Measurements from ENCODE around the gene SSBP4. TPM values are rescaled to one million over a fixed set of nuclear protein-coding genes. Genes with fewer than 3 reads are reported as not detected.
A peak's percentile ranks its signal among the peaks of the same experiment; 100 is the strongest.
"Not testable (repeated sequence)": the region's sequence is repeated elsewhere in the genome, so short reads cannot be mapped to it uniquely, and the experiment has no call there.

SSBP4 gene
- polyA plus RNA-seq, 1 donor = 57.8 TPM

DNA sequence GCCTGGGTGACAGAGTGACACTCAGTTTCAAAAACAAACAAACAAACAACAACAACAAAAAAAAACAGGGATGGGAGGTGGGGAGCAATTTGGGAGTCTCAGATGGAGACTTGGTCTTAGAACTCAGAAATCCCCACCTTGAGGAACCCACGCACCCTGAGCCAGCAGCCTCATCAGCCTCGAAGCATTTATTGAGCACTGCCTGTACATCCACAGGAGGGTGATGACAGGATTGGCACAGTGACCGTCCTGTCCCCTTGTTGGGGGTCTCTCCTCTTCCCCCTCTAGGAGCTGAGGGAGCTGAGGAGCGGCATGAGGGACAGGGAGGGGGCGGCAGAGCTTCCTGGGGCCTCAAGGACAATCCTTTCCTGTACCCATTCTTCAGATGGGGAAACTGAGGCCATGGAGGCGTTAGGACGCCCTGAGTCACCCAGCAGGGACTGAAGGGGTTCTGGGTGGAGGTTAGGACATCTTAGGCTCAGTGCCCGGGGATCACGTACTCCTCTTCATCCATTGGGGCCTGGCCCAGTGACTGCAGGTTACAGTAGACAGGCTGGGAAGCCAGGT is 27.6 kb upstream of the SSBP4 start:
- DNase-seq = no peak

DNA sequence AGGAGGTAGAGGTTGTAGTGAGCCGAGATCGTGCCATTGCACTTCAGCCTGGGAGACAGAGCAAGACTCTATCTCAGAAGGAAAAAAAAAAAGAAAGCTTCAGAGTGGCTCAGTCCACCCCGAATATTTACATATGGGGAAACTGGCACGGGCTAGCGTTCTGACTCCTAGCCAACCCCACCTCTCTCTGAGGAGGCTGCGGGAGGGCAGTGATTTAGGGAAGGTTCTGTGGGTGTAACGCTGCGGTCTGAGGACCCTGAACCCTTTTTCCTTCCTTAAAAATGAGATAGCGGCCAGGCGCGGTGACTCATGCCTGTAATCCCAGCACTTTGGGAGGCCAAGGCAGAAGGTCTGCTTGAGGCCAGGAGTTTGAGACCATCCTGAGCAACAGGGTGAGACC is 26.8 kb upstream of the SSBP4 start:
- DNase-seq = no peak

DNA sequence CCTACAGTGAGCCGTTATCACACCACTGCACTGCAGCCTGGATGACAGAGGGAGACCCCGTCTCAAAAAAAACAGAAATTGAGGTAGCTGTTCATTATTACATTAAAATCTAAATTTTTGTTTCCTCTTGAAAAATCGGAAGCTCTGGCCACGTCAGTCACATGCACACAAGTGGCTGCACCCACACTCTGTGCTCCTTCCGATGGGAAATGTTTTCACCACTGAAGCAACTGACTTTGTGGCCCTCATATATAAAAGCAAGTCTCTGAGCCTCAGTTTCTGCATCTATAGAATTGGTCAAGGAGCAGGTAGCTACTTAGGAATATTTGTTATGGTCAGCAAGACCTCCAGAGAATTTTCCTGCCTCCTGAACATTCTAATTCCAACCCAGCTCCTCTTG is 26.3 kb upstream of the SSBP4 start:
- DNase-seq = no peak

DNA sequence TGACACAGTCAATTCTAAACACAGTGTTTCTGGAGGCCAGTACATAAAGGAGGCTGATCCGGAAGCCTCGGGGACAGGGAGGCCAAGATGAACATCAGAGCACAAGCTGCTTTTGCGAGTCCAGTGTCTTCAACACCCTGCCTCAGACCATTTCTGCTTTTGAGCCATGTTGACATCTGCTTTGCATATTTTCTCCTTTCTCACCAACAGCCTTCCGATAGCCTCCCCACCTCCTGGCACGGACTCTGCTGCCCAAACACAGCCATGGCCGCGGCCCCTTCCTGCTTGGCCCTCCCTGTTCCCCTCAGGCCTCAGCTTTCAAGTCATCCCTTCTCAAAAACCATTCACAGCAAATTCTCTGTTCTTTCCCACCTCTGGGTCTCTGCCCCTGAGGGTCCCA is 25.4 kb upstream of the SSBP4 start:
- no peak for DNase-seq

DNA sequence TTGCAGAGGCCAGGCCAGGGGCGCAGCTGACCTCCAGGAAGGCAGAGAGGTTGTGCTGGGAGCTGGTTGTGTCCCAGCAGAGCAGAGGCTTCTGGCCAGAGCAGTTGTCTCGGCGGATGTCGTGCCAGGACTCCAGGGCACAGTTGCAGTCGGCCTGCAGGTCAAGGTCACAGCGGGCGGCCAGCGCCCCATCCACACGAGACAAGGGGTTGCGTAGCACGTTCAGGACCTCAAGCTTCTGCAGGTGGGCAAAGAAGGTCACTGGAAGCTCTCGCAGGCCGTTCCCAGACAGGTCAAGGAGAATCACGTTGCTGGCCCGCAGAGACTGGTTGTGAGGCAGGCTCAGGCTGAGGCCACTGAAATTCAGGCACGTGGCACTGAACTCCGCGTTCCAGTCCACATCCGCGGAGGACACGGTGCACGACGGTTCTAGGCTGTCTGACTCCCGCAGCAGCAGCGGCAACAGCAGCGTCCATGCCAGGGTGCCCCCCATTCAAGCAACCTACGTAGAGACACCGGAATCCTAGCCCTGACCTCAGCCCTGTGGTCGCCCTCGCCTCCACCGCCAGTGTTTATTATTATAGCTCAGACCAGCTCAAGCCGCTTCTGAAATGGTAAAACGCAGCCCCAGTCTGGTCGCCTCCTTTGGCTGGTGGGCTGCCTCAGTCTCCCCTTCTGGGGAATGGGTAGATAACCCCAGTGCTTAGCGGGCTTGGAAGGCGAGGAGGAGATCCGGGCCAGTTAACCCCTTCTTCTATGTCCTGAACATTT is 22.5 kb upstream of the SSBP4 start:
- no peak for DNase-seq

DNA sequence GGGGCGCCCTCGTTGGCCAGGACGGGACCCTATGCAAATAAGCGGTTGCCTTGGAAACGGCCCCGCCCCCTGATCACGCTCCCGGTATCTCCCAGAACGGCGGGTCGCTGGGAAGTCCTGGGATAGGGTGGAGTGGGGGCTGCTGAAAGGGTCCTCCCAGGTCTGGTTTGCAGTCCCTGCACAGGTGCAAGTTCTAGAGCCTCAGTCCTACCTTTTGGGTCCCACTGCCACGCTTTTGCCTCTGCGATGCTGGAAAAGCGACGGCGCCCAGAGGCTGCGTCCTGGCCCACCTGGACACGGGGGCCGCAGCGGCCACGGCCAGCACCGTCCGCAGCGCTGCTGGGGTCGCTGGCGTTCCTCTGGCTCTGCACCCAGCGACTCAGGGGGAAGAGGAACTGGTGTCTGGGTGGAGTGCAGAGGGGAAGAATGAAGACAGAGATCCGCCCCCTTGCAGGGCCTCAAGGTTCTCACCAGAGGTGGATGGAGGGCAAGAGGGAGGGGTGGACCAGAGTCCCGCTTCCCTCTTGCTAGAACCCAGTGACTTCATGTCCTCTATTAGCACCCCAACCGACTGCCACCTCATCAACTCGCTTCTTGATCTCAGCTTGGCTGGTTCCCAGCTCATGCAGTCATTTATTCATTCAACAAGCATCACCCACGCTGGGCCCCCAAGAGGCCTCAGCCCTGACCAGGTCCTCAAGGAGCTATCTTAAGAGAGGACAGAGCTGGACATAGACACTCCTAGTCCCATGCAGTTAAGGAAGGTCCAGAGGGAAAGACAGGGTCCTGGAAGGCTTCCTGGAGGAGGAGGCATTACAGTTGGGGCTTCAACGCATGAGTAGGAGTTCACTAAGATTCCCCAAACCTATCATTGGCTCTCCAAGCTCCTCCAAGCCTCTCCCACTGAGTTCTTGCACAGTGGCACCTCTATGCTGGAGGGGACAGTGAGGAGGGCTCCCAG is 21.7 kb upstream of the SSBP4 start, which contains the start of gene LRRC25:
TSS of gene LRRC25 (minus strand) at position 381 of the 961 bp plus-strand sequence. CDS start 659 bp downstream, outside the sequence.
- no peak for DNase-seq

DNA sequence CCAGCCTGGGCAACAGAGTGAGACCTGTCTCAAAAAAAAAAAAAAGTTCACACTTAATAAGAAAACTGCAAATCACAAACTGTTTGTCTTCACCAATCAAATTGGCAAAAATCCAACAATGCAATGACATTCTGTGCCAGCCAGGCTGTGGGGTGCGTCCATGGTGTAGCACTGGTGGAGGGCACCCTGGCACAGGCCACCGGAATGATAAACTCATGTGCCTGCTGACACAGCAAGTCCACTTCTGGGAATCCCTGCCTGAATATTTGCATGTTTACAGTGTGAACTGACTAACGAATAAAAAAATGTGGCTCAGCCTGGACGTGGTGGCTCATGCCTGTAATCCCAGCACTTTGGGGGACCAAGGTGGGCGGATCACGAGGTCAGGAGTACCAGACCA is 20.2 kb upstream of the SSBP4 start:
- no peak for DNase-seq

DNA sequence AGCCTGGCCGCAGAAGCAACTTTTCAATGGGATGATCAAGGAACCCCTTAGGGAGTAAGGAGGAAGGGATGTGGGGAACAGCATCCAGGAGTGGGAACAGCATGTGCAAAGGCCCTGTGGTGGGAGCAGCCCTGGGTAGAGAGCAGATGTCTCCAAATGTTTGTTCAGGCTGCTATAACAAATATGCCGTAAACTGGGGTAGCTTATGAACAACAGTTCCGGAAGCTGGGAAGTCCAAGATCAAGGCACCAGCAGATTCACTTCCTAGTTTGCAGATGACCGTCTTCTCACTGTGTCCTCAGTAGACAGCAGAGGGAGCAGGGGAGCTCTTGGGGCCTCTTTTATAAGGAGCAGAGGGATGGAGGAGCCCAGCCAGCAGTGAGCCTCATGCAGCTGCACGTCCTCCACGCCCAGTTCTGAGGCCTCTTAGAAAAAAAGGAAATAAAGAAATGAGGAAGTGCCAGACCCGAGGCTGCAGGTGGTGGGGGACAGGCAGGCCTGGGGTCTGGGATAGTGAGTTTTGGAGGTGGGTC is 17.6 kb upstream of the SSBP4 start:
- no peak for DNase-seq

DNA sequence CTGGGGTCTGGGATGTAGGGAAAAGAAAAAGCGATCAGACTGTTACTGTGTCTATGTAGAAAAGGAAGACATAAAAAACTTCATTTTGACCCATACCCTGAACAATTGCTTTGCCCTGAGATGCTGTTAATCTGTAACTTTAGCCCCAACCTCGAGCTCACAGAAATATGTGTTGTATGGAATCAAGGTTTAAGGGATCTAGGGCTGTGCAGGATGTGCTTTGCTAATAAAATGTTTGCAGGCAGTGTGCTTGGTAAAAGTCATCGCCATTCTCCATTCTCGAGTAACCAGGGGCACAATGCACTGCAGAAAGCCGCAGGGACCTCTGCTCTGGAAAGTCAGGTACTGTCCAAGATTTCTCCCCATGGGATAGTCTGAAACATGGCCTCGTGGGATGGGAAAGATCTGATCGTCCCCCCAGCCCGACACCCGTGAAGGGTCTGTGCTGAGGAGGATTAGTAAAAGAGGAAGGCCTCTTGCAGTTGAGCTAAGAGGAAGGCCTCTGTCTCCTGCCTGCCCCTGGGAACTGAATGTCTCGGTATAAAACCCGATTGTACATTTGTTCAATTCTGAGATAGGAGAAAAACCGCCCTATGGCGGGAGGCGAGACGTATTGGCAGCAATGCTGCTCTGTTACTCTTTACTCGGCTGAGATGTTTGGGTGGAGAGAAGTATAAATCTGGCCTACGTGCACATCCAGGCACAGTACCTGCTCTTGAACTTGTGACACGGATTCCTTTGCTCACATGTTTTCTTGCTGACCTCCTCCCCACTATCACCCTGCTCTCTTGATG is 16.5 kb upstream of the SSBP4 start:
- not testable (repeated sequence) for DNase-seq

DNA sequence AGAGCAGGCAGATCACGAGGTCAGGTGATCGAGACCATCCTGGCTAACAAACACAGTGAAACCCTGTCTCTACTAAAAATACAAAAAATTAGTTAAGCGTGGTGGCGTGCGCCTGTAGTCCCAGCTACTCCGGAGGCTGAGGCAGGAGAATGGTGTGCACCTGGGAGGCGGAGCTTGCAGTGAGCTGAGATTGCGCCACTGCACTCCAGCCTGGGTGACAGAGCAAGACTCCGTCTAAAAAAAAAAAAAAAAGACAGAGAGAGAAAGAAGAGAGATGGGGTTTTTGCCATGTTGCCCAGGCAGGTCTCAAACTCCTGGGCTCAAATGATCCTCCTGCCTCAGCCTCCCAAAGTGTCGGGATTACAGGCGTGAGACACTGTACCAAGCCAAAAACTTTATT is 13.4 kb upstream of the SSBP4 start:
- DNase-seq = not testable (repeated sequence)

DNA sequence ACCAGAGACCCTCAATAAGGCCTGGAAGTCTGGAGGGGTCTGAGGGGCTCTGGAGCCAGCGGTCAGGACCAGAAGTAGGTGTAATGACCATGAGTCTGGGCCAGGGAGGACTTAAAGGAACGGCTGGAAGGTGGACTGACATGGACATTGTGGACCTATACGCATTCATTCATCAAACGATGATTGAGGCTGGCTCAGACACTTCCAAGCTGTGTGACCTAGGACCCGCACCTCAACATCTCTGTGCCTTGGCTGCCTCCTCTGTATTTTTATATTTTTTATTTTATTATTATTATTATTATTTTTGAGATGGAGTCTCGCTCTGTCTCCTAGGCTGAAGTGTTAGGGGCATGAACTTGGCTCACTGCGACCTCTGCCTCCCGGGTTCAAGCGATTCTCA is 12.4 kb upstream of the SSBP4 start:
- DNase-seq = no peak

DNA sequence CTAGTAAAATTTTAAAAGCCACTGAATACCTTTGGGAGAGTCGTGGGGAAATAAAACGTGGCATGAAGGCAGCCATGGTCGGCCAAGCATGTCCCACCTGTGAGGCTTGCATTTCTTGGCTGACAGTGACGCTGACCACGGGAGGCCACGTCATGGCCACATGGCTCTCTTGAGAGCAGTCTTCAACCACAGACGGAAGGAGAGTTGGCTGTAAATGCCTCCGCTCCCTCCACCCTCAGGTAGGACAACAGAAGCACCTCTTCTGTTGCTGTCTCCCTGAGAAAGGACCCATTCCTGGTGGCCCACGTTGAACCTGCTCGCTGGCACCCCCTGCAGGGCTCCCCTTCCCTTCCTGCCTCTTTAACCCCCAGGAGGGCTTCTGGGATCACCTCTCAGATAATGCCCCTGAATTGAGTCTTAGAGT is 11.1 kb upstream of the SSBP4 start:
- DNase-seq = no peak

DNA sequence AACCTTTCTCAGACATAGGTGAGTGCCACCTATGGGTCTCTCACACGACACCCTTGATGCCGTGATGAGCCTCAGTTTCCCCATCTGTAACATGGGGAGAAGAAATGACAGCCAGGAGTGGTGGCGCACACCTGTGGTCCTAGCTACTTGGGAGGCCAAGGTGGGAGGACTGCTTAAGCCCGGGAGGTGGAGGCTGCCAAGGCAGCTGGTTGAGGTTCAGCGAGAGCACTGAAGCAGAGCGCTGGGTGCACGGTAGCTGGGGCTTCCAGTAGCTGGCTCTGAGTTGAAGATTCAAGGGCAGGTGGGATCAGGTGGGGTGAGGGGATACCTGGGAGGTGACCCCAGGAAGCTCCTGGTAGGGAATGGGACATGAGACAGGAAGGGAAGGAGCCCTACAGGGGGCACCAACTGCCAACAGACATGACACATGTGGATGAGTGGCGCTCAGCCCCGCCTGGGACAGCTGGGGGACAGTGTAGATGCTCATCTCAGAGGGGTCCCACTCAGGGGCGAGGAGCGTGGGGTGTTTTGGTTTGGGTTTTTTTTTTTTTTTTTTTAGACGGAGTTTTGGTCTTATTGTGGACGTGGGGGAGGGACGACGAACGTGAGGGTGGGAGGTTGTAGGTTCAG is 6.5 kb upstream of the SSBP4 start:
- no peak for DNase-seq

DNA sequence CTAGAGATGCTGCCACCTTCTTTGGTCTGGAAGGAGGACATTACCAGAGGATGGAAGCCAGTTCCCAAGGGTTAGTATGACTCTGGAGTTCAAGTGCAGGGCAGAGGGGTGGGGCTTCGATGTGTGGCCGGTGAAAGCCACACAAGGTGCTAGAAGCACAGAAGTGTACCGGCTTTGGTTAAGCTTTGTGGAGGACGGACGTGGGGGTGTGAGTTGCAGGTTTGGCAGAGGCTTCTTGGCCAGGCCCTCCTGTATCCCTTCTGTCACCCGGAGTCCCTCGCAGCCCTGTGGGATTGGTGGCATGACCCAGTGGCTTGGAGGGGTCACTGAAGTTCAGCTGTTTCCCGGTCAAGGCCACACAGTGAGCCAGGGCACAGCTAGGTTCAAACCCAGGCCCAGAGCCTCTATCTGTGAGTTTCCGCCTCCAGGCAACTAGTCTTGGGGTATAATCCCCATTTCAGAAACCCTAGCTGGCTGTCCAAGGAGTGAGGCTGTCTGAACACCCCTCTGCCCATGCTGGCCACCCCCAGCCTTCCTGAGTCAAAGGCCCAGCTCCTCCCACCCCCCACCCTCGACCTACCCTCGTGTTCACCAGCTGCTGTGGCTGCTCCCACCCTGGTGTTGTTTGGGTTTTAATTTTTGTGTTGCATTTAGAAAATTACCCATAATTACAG is 4.6 kb upstream of the SSBP4 start:
- no peak for DNase-seq

DNA sequence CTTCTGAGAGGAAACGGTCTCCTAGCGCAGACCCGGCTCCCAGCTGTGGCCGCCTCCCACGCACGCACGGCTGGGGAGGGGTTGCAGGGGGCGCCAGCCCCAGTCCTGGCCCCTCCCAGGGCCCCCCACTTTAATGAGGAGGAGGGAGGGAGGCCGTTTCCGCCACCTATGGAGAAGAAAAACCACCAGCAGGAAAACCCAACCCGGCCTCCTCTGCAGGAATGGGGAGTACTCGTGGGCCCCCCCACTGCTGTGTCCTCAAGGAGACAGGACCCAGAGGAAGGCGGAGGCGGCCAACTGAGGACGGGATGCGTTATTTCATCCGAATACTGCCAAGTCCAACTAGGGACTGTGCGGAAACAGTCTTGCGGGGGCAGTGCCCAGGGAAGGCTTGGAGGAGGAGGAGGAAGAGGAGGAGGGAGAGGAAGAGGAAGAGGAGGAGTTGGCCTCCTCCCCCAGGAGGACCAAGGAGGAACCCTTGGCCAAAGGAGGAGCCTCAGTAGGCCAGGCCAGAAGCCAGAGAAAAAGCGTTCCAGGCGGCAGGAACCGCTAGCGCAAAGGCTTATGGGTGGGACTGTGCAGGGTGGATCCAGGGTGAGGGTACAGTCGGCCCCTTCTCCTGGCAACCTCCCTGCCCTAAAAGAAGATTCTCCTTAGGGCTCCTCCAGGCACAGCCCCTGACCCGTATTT is 3.9 kb upstream of the SSBP4 start:
- peak; percentile 84 for DNase-seq

DNA sequence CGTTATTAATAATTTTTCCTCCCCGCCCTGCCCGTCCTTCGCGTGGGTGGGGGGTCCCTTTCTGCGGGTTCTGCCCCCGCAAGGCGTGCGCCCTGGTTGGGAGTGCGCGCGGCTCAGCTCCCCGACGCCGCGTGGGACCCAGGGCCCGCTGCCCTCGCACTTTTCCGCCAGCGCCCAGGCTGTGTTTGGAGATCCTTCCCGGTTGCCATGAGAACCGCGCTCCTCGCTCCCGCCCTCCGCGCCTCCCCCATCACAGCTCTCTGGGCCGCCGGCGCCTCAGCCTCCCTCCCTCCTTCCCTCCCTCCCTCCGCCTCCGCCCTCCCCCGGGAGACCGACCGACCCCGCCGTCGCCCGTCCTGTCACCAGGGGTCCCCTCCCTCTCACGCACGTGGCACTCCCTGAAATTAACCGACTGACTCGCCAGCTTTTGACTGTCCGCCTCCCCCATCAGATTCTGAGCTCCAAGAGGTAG is 2.4 kb upstream of the SSBP4 start:
- DNase-seq = peak; percentile 92

DNA sequence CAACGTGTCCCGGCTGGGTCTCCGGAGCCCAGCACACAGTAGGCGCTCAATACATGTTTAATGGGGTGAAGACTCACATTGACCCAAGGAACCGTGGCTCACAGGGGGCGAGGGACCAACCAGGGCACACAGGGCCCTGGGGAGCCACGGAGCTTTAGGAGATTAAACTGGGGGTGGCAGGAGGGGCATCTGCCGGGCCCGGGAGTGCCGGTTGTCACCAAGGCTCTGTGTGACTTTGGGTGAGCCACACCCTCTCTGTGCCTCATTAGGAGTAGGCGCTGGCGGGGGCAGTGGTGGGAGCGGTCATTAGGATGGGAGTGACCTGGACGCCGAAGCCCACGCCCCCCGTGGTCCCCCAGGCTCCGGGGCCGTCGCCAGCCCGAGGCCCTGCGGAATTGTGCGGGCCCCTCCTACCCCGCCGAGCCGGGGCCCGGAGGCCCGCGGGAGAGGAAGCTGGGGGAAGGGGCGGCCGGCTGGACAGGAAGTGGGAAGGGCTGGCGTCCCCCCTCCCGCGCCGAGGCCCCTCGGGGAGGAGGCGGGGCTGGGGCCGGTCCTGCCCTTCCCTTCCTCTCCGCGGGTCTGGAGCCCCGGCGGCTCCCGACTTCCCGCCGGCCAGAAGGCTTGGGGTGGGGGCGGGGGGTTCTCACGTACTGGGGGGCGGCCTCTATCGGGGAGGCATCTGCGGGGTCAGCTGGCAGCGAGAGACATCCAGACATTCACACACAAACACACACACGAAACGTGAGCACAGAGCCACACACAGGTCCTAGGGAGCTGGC is 1.8 kb upstream of the SSBP4 start:
- DNase-seq = peak; percentile 83

DNA sequence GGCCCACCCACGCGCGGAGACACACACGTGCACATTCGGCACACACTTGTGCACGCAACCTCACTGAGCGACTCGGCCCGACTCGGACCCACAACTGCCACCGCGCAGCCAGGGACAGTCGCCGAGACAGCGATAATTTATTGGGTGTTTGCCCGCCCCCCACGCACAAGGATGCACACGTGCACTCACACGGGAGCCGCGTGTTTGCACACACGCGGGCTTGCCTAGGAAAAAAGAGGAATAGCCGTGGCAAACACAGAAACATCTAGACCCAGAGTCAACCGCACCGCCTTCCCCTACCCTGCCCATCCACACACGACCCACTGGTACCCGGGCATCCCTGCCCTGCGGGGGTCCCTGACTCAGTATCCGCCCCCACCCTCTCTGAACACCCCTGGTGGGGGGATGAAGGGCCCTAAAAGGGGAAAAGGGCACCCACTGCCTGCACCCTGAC is 1.1 kb upstream of the SSBP4 start:
- no peak for DNase-seq
